HFF-Myc (cell line): ENCODE measurements around the gene YPEL3.

Experiments
- DNase-seq: peaks from one replicate; pipeline ENCODE4 v3.0.0-alpha.2; 2011; ENCODE audit warnings: low read depth; ENCODE audit errors: extremely low read depth
- H3K4me3 ChIP-seq: replicated peaks from 2 replicates; pipeline ENCODE4 v1.5.1; 2011; ENCODE audit warnings: low read depth, mild to moderate bottlenecking, control low read depth, low read length
- CTCF ChIP-seq: IDR thresholded peaks from 2 replicates; pipeline ENCODE4 v1.5.1; 2012; ENCODE audit warnings: mild to moderate bottlenecking, low read depth, low read length, control low read depth; ENCODE audit errors: missing control alignments

The YPEL3 gene

GRCh38 chr16:30112197-30113030, 16.4 kb upstream of the YPEL3 start:
- H3K4me3 ChIP-seq, result no peak overlapping the region
- peak; percentile 67 for TF ChIP-seq CTCF
- DNase-seq, result no peak

- H3K4me3 ChIP-seq, result no peak overlapping the region
- no peak for TF ChIP-seq CTCF
- DNase-seq, result no peak
Measured at GRCh38 chr16:30110661-30111060, 14.6 kb upstream of the YPEL3 start.

- no peak for TF ChIP-seq CTCF
- H3K4me3 ChIP-seq, result no peak overlapping the region
- no peak for DNase-seq
Measured at GRCh38 chr16:30108059-30108850, 12.2 kb upstream of the YPEL3 start.

- no peak for DNase-seq
- no peak for TF ChIP-seq CTCF
- H3K4me3 ChIP-seq, result no peak overlapping the region
Measured at GRCh38 chr16:30104492-30104891, 8.5 kb upstream of the YPEL3 start.

- TF ChIP-seq CTCF, result no peak
- DNase-seq, result no peak
- H3K4me3 ChIP-seq, result no peak overlapping the region
Measured at GRCh38 chr16:30104090-30104489, 8.1 kb upstream of the YPEL3 start.

GRCh38 chr16:30096862-30097563, 1.0 kb upstream of the YPEL3 start:
- H3K4me3 ChIP-seq, result peak overlapping the region; percentile 29
- DNase-seq, result no peak
- TF ChIP-seq CTCF, result no peak
